SK-MEL-5 (cell line): Measurements from ENCODE around the gene NEK1. TPM values are rescaled to one million over a fixed set of nuclear protein-coding genes. Genes with fewer than 3 reads are reported as not detected.

Source experiments
- DNase-seq: peaks from one replicate; pipeline ENCODE4 v3.0.0-alpha.2; 2016; ENCODE audit warnings: low read depth, low spot score
- in situ Hi-C: cut with HindIII; loops from 2 replicates; pipeline ENCODE4 v1.10.0; 2016; ENCODE audit warnings: low sequenced_read_pairs, high pct_unique_total_duplicates, low pct_unique_long_range_greater_than_20kb
- total RNA-seq: library from RNA; depleted of rRNA; stranded (reverse); fragments of >200 nt; shearing (Covaris generic); gene quantifications from 2 replicates; pipeline ENCODE4 v1.2.3, GENCODE V29; 2014

The NEK1 gene
- total RNA-seq, 1 experiment from 2014 or later, result 7.6 TPM

GRCh38 chr4:169414913-169415312 is 197.5 kb downstream of the NEK1 start:
- in situ Hi-C loops, result no loop called here
- DNase-seq, result no peak

- in situ Hi-C loops, result no loop called here
- DNase-seq, result no peak
Measured at GRCh38 chr4:169412046-169412445, 200.3 kb downstream of the NEK1 start.

- in situ Hi-C loops, result no loop called here
- DNase-seq, result peak; percentile 97
Measured at GRCh38 chr4:169410839-169411770, 201.3 kb downstream of the NEK1 start.

DNA sequence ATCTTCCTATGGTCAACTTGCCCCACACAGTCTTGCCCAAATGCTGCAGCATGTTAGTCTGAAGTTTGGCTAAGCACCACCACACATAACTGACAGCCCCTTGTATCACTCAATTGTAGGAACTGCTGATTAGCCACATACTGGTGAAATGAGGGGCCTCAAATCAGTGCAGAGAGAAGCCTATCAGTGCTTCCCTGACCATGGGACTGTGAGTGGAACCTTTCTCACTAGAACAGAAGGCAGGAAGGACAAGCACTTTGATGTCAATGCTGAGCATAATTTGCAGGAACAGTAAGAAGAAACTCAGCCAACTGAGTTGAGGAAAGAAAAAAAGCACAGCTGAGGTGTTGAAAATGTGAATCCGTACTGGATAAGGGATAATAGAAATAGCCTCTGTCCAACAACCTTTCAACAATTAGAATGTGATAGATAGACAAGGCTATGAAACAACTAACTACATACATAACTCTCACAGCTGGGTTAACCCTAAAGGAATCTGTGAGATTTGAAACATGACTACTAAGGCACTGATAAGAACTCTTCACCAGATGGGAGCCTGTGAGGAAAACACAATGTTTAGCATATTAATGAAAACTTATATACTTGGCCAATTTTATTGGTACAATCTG is 205.1 kb downstream of the NEK1 start:
- in situ Hi-C loops, result no loop called here
- no peak for DNase-seq

- in situ Hi-C loops, result no loop called here
- no peak for DNase-seq
Measured at GRCh38 chr4:169404960-169405359, 207.4 kb downstream of the NEK1 start.

- in situ Hi-C loops, result no loop called here
- DNase-seq, result no peak
Measured at GRCh38 chr4:169400832-169401231, 211.6 kb downstream of the NEK1 start.

- no peak for DNase-seq
- in situ Hi-C loops, result no loop called here
Measured at GRCh38 chr4:169399976-169400767, 212.2 kb downstream of the NEK1 start.

- DNase-seq, result peak; percentile 82
- in situ Hi-C loops, result no loop called here
Measured at GRCh38 chr4:169398316-169398715, 214.1 kb downstream of the NEK1 start.

DNA sequence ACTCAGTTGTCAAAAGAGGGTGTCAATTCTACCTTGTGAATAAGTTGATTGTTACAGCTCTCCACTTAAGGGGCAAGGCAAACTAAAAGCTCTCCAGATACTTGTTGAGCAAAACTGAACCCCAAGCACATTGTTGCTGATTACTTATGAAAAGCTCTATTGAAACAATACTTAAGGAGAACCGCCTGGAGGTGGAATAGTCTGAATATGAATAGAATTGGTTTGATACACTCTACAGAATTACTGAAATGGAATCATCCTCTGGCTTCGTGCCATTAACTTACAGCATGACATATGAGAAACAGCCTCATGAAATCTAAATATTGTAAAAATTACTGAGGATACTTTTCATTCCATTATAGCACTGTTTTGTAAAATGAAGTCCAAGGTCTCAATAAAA is 214.6 kb downstream of the NEK1 start:
- in situ Hi-C loops, result no loop called here
- DNase-seq, result peak; percentile 98

DNA sequence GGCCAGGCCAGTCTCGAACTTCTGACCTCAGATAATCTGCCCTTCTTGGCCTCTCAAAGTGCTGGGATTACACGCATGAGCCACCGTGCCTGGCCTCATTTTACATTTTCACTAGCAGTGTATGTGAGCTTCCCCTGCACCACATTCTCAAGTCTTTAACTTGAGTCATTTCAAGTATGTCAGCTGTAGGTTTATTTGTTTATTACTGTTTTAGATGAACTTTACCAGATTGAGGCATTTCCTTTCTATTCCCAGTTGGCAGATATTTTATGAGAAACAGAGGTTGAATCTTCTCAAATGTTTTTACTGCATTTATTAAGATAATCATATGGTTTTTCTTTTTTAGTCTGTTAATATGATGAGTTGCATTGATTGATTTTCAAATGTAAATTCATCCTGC is 227.0 kb downstream of the NEK1 start:
- DNase-seq, result no peak
- in situ Hi-C loops, result no loop called here

- in situ Hi-C loops, result no loop called here
Measured at GRCh38 chr4:169384779-169385178, 227.6 kb downstream of the NEK1 start.

GRCh38 chr4:169383724-169384123 is 228.7 kb downstream of the NEK1 start:
- in situ Hi-C loops, result no loop called here
- DNase-seq, result peak; percentile 39

More at GRCh38 chr4:169384779-169385178, 227.6 kb downstream of the NEK1 start:
- DNase-seq, result no peak

DNA sequence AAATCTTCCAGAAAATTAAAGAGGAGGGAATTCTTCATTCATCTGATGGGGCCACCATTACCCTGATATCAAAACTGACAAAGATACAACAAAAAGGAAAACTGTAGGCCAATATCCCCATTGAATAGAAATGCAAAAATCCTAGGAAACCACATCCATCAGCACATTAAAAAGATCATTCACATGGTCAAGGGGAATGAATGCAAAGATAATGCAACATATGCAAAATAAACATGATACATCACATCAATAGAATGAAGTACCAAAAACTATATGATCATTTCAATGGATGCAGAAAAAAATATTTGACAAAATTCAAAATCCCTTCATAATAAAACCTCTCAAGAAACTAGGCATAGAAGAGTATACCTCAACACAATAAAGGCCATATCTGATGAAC is 232.7 kb downstream of the NEK1 start:
- in situ Hi-C loops, result no loop called here

DNA sequence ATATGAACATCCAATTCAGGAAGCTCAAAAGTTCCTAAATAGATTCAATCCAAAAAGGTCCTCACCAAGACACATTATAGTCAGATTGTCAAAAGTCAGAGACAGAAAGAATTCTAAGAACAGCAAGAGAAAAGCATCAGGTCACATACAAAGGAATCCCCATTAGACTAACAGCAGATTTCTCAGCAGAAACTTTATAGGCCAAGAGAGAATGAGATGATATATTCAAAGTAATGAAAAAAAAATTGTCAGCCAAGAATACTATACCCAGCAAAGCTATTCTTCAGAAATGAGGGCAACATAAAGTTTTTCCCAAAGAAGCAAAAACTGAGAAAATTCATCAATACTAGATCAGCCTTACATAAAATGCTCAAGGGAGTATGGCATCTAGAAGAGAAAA is 235.0 kb downstream of the NEK1 start:
- in situ Hi-C loops, result no loop called here
- DNase-seq, result no peak

More for the DNA sequence above, 232.7 kb downstream of the NEK1 start:
- DNase-seq, result no peak

- no peak for DNase-seq
- in situ Hi-C loops, result no loop called here
Measured at GRCh38 chr4:169376421-169376820, 236.0 kb downstream of the NEK1 start.

- in situ Hi-C loops, result no loop called here
- DNase-seq, result peak; percentile 94
Measured at GRCh38 chr4:169372791-169373190, 239.6 kb downstream of the NEK1 start.

- peak; percentile 27 for DNase-seq
- in situ Hi-C loops, result no loop called here
Measured at GRCh38 chr4:169369634-169370033, 242.7 kb downstream of the NEK1 start.

- in situ Hi-C loops, result no loop called here
- DNase-seq, result no peak
Measured at GRCh38 chr4:169367826-169368225, 244.6 kb downstream of the NEK1 start.
